Neural progenitor cell (in vitro differentiated cells): ENCODE data around the gene PIH1D2. TPM values are rescaled to one million over a fixed set of nuclear protein-coding genes. Genes with fewer than 3 reads are reported as not detected.

Experiments used
- DNase-seq: peaks from one replicate; pipeline ENCODE4 v3.0.0-alpha.2; 2016; ENCODE audit warnings: low spot score
- H2AFZ ChIP-seq: fragments of 200-600 bp; sonication (generic); replicated peaks from 2 replicates; pipeline ENCODE4 v1.6.1; 2016; ENCODE audit warnings: antibody characterized with exemption
- H3F3A ChIP-seq: fragments of 200-600 bp; sonication (generic); 2 replicates; pipeline ENCODE4 v1.6.1; 2016; ENCODE audit warnings: antibody characterized with exemption, low read depth
- H3K27ac ChIP-seq: fragments of 200-600 bp; sonication (generic); 2 replicates; pipeline ENCODE4 v1.5.1; 2016; ENCODE audit warnings: mild to moderate bottlenecking
- H3K27me3 ChIP-seq: fragments of 200-600 bp; sonication (generic); 2 replicates; pipeline ENCODE4 v1.6.1; 2016; ENCODE audit warnings: mild to moderate bottlenecking, moderate library complexity
- H3K36me3 ChIP-seq: fragments of 200-600 bp; sonication (generic); 2 replicates; pipeline ENCODE4 v1.5.1; 2016
- H3K4me1 ChIP-seq: fragments of 200-600 bp; sonication (generic); 2 replicates; pipeline ENCODE4 v1.6.1; 2016; ENCODE audit warnings: mixed run types
- H3K4me2 ChIP-seq: fragments of 200-600 bp; sonication (generic); 2 replicates; pipeline ENCODE4 v1.6.1; 2016
- H3K4me3 ChIP-seq: fragments of 200-600 bp; sonication (generic); 2 replicates; pipeline ENCODE4 v1.5.1; 2016
- H3K79me2 ChIP-seq: fragments of 200-600 bp; sonication (generic); 2 replicates; pipeline ENCODE4 v1.6.1; 2016; ENCODE audit warnings: low read depth
- H3K9ac ChIP-seq: fragments of 200-600 bp; sonication (generic); 2 replicates; pipeline ENCODE4 v1.6.1; 2016
- H3K9me3 ChIP-seq: fragments of 200-600 bp; sonication (generic); 2 replicates; pipeline ENCODE4 v1.5.1; 2016; ENCODE audit warnings: low read depth
- H4K20me1 ChIP-seq: fragments of 200-600 bp; sonication (generic); 2 replicates; pipeline ENCODE4 v1.6.1; 2016; ENCODE audit warnings: low read depth
- H3K27ac Mint-ChIP-seq: 3 replicates; pipeline ENCODE4 v1.8.0; 2021; ENCODE audit warnings: mixed read lengths
- H3K27me3 Mint-ChIP-seq: 2 replicates; pipeline ENCODE4 v1.8.0; 2022; ENCODE audit warnings: low read depth, mild to moderate bottlenecking, inconsistent platforms, moderate library complexity, mixed read lengths; ENCODE audit not compliant: insufficient read depth
- H3K36me3 Mint-ChIP-seq: 3 replicates; pipeline ENCODE4 v1.8.0; 2021; ENCODE audit warnings: mixed read lengths
- H3K4me1 Mint-ChIP-seq: 3 replicates; pipeline ENCODE4 v1.8.0; 2021; ENCODE audit warnings: mixed read lengths
- H3K4me3 Mint-ChIP-seq: 3 replicates; pipeline ENCODE4 v1.8.0; 2021; ENCODE audit warnings: mild to moderate bottlenecking, moderate library complexity, mixed read lengths
- H3K9me3 Mint-ChIP-seq: 3 replicates; pipeline ENCODE4 v1.8.0; 2020; ENCODE audit warnings: mixed read lengths
- CTCF ChIP-seq: fragments of 200-600 bp; sonication (generic); IDR thresholded peaks from 2 replicates; pipeline ENCODE4 v1.5.1; 2017; ENCODE audit warnings: antibody characterized with exemption, mild to moderate bottlenecking
- EZH2 ChIP-seq: fragments of 200-600 bp; sonication (generic); IDR thresholded peaks from 2 replicates; pipeline ENCODE4 v1.6.1; 2017; ENCODE audit warnings: antibody characterized with exemption, mild to moderate bottlenecking, moderate library complexity
- EZH2phosphoT487 ChIP-seq: fragments of 200-600 bp; sonication (generic); IDR thresholded peaks from 2 replicates; pipeline ENCODE4 v1.6.1; 2017; ENCODE audit warnings: antibody characterized with exemption
- total RNA-seq: library from RNA; depleted of rRNA; stranded (reverse); fragments of >200 nt; gene quantifications from 2 replicates; pipeline ENCODE4 v1.2.3, GENCODE V29; 2015; ENCODE audit warnings: low replicate concordance

PIH1D2 gene
- total RNA-seq, 1 donor from 2014 or later, result 3.5 TPM

GRCh38 chr11:112087212-112087611, 13.4 kb upstream of the PIH1D2 start:
- TF ChIP-seq EZH2phosphoT487, result no peak
- no peak for TF ChIP-seq CTCF
- Mint-ChIP-seq H3K27ac (peak overlapping the region; percentile 98), H3K27me3 (peaks cover 11% of the 10 kb centered on the region), H3K9me3 (no peaks in the 10 kb centered on the region), H3K36me3 (peaks cover 23% of the 10 kb centered on the region), H3K4me3 (peak overlapping the region; percentile 100), H3K4me1 (peaks cover 28% of the 10 kb centered on the region)
- peaks cover 5% of the 10 kb centered on the region for H4K20me1 ChIP-seq
- peaks cover 26% of the 10 kb centered on the region for H3F3A ChIP-seq
- peaks cover 26% of the 10 kb centered on the region for H3K36me3 ChIP-seq
- peak; percentile 3 for DNase-seq
- peaks cover 10% of the 10 kb centered on the region for H3K4me1 ChIP-seq
- peak overlapping the region; percentile 61 for H3K9ac ChIP-seq
- H3K4me3 ChIP-seq, result peak overlapping the region; percentile 90
- no peaks in the 10 kb centered on the region for H3K27me3 ChIP-seq
- H3K9me3 ChIP-seq, result no peaks in the 10 kb centered on the region
- no peak overlapping the region for H3K27ac ChIP-seq
- peak overlapping the region; percentile 35 for H2AFZ ChIP-seq
- peak overlapping the region; percentile 87 for H3K4me2 ChIP-seq
- H3K79me2 ChIP-seq, result peaks cover 34% of the 10 kb centered on the region

- peak; percentile 99 for DNase-seq
- peak within 1 kb of the TSS; percentile 100 for H3K4me3 Mint-ChIP-seq
- peaks cover 11% of the 10 kb centered on the region for H3K27me3 Mint-ChIP-seq
- peak within 1 kb of the TSS; percentile 90 for H3K4me3 ChIP-seq
- H3K4me1 Mint-ChIP-seq, result peaks cover 28% of the 10 kb centered on the region
- H3K36me3 Mint-ChIP-seq, result peaks cover 25% of the 10 kb centered on the region
- peak within 1 kb of the TSS; percentile 98 for H3K27ac Mint-ChIP-seq
- H3K79me2 ChIP-seq, result peaks cover 34% of the 10 kb centered on the region
- peaks cover 10% of the 10 kb centered on the region for H3K4me1 ChIP-seq
- H2AFZ ChIP-seq, result peak within 1 kb of the TSS; percentile 86
- H4K20me1 ChIP-seq, result peaks cover 5% of the 10 kb centered on the region
- H3K9me3 ChIP-seq, result no peaks in the 10 kb centered on the region
- H3F3A ChIP-seq, result peaks cover 32% of the 10 kb centered on the region
- H3K36me3 ChIP-seq, result peaks cover 31% of the 10 kb centered on the region
- H3K27me3 ChIP-seq, result no peaks in the 10 kb centered on the region
- no peak within 1 kb of the TSS for H3K27ac ChIP-seq
- TF ChIP-seq CTCF (peak; percentile 38), EZH2phosphoT487 (no peak)
- H3K4me2 ChIP-seq, result peak within 1 kb of the TSS; percentile 98
- peak within 1 kb of the TSS; percentile 78 for H3K9ac ChIP-seq
- no peaks in the 10 kb centered on the region for H3K9me3 Mint-ChIP-seq
Measured at GRCh38 chr11:112086422-112087191, 12.8 kb upstream of the PIH1D2 start, which contains the start of the genes SDHD and TIMM8B. TSS of gene SDHD (plus strand) at chr11:112086873. CDS start at chr11:112086908, 35 bp downstream. TSS of gene TIMM8B (minus strand) at chr11:112086756. CDS start at chr11:112086723, 33 bp downstream.

- Histone ChIP-seq H3K9ac (peak overlapping the region; percentile 78), H3K4me3 (peak overlapping the region; percentile 90), H3K4me1 (peaks cover 10% of the 10 kb centered on the region), H3K9me3 (no peaks in the 10 kb centered on the region), H3K79me2 (peaks cover 34% of the 10 kb centered on the region), H4K20me1 (peaks cover 5% of the 10 kb centered on the region), H3K27me3 (no peaks in the 10 kb centered on the region), H2AFZ (peak overlapping the region; percentile 86), H3K36me3 (peaks cover 31% of the 10 kb centered on the region), H3F3A (peaks cover 32% of the 10 kb centered on the region), H3K4me2 (peak overlapping the region; percentile 98), H3K27ac (no peak overlapping the region)
- Mint-ChIP-seq H3K4me1 (peaks cover 28% of the 10 kb centered on the region), H3K27me3 (peaks cover 11% of the 10 kb centered on the region), H3K27ac (peak overlapping the region; percentile 98), H3K36me3 (peaks cover 20% of the 10 kb centered on the region), H3K9me3 (no peaks in the 10 kb centered on the region), H3K4me3 (peak overlapping the region; percentile 100)
- TF ChIP-seq CTCF (no peak), EZH2phosphoT487 (no peak), EZH2 (no peak)
- no peak for DNase-seq
Measured at GRCh38 chr11:112085822-112086421, 12.1 kb upstream of the PIH1D2 start.
